Parathyroid adenoma (tissue), 2 donors: ENCODE data around the gene RIOK3.

ENCODE experiments used
- H2AFZ ChIP-seq: fragments of 300-600 bp; sonication (generic); one replicate; pipeline ENCODE4 v1.7.0; 2017; ENCODE audit warnings: antibody characterized with exemption, mild to moderate bottlenecking
- H3K27ac ChIP-seq: fragments of 300-600 bp; sonication (generic); one replicate; pipeline ENCODE4 v1.7.0; 2017
- H3K27me3 ChIP-seq: fragments of 300-600 bp; sonication (generic); one replicate; pipeline ENCODE4 v1.7.0; 2017; ENCODE audit warnings: low read length; ENCODE audit not compliant: control insufficient read depth, insufficient read depth
- H3K36me3 ChIP-seq: fragments of 300-600 bp; sonication (generic); one replicate; pipeline ENCODE4 v1.7.0; 2017; ENCODE audit warnings: low read length; ENCODE audit not compliant: control insufficient read depth, insufficient read depth
- H3K4me1 ChIP-seq: fragments of 300-600 bp; sonication (generic); one replicate; pipeline ENCODE4 v1.7.0; 2017; ENCODE audit warnings: control low read depth
- H3K4me2 ChIP-seq: fragments of 300-600 bp; sonication (generic); one replicate; pipeline ENCODE4 v1.7.0; 2017; ENCODE audit warnings: low read length
- H3K4me3 ChIP-seq: fragments of 300-600 bp; sonication (generic); one replicate; pipeline ENCODE4 v1.7.0; 2017; ENCODE audit warnings: low read depth, low read length
- H3K79me2 ChIP-seq: fragments of 300-600 bp; sonication (generic); one replicate; pipeline ENCODE4 v1.7.0; 2017; ENCODE audit warnings: control low read depth
- H3K9ac ChIP-seq: fragments of 300-600 bp; sonication (generic); one replicate; pipeline ENCODE4 v1.7.0; 2017; ENCODE audit warnings: mild to moderate bottlenecking
- H3K9me3 ChIP-seq: fragments of 300-600 bp; sonication (generic); one replicate; pipeline ENCODE4 v1.7.0; 2017; ENCODE audit warnings: low read length; ENCODE audit not compliant: control insufficient read depth
- TF ChIP-seq, protein P1 (sequence below): fragments of 300-600 bp; sonication (generic); IDR thresholded peaks from one replicate; pipeline ENCODE4 v1.7.0; 2017; ENCODE audit warnings: antibody characterized with exemption, mild to moderate bottlenecking
- donor health status: primary hyperparathyroidism.

Gene RIOK3

DNA sequence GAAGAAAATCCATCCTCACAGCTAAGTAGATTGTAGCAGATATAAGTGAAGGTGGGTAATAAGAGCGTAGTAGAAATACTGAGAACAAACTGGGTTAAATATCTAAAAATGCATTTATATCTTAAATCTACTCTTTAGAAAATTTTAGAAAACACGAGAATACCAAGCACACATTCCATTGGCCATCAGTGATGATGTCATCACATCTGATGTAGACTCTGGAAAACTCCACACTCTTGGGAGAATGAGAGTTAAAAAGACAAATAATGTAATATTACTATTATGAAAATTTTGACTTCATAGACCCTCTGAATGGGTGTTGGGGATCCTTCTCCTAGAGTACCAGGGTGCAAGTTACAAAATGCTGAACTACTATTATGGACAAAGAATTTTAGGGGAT is 3.7 kb downstream of the RIOK3 start:
- TF ChIP-seq, protein P1, sequence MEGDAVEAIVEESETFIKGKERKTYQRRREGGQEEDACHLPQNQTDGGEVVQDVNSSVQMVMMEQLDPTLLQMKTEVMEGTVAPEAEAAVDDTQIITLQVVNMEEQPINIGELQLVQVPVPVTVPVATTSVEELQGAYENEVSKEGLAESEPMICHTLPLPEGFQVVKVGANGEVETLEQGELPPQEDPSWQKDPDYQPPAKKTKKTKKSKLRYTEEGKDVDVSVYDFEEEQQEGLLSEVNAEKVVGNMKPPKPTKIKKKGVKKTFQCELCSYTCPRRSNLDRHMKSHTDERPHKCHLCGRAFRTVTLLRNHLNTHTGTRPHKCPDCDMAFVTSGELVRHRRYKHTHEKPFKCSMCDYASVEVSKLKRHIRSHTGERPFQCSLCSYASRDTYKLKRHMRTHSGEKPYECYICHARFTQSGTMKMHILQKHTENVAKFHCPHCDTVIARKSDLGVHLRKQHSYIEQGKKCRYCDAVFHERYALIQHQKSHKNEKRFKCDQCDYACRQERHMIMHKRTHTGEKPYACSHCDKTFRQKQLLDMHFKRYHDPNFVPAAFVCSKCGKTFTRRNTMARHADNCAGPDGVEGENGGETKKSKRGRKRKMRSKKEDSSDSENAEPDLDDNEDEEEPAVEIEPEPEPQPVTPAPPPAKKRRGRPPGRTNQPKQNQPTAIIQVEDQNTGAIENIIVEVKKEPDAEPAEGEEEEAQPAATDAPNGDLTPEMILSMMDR, result no peak
- no peak overlapping the region for H2AFZ ChIP-seq
- peaks cover 37% of the 10 kb centered on the region for H3K4me1 ChIP-seq
- no peaks in the 10 kb centered on the region for H3K27me3 ChIP-seq
- no peaks in the 10 kb centered on the region for H3K9me3 ChIP-seq
- H3K4me2 ChIP-seq, result no peak overlapping the region
- no peak overlapping the region for H3K9ac ChIP-seq
- peaks cover 53% of the 10 kb centered on the region for H3K79me2 ChIP-seq
- no peak overlapping the region for H3K4me3 ChIP-seq
- H3K27ac ChIP-seq, result no peak overlapping the region
- H3K36me3 ChIP-seq, result no peaks in the 10 kb centered on the region

DNA sequence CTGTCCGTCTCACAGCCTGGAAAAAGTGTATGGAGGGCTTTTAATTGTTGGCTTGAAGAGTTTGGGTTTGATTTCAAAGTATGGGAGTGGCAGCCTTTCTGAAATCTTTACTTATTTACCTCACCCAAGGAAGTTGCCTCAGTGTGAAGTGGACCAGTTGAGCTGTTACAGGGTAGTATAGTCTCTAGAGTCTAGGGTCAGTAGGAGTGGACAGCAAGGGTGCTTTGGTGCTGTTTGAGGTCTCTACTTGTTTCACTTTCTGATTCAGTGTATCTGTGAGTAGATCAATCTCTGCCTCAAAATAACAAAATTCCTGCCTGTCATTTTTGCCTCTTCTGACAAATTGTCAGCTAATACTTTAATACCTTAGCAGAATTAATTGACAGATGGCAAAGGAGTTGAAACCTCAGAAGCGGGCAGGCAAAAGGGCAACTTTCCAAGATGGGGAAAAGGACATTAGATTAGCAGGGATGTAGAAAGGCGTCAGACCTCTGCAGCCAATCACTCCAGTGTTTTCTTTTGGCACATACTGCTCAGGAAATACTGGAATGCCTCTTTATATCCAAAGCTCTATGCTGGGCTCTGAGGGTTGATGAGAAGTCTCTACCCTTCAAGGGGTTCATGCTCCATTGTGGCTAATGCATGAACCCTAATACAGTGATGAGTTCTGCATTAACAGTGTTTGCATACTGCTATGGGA is 5.9 kb downstream of the RIOK3 start:
- TF ChIP-seq, protein P1, result no peak
- H3K4me2 ChIP-seq, result no peak overlapping the region
- no peaks in the 10 kb centered on the region for H3K27me3 ChIP-seq
- H2AFZ ChIP-seq, result no peak overlapping the region
- no peak overlapping the region for H3K27ac ChIP-seq
- H3K36me3 ChIP-seq, result no peaks in the 10 kb centered on the region
- no peak overlapping the region for H3K4me3 ChIP-seq
- H3K9me3 ChIP-seq, result no peaks in the 10 kb centered on the region
- H3K9ac ChIP-seq, result no peak overlapping the region
- peaks cover 33% of the 10 kb centered on the region for H3K4me1 ChIP-seq
- peaks cover 58% of the 10 kb centered on the region for H3K79me2 ChIP-seq

DNA sequence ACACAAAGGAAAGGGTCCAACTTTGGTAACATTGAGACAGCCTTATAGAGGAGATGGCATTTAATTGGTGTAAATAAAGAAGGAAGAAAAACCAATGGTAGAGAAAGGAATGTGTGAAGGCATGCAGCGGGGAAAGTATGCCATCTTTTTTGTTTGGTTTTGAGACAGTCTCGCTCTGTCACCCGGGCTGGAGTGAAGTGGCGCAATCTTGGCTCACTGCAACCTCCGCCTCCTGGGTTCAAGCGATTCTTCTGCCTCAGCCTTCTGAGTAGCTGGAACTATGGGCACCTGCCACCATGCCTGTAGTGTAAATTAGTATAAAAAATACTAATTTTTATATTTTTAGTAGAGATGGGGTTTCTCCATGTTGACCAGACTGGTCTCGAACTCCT is 6.4 kb downstream of the RIOK3 start:
- H3K4me1 ChIP-seq, result peaks cover 30% of the 10 kb centered on the region
- H3K4me3 ChIP-seq, result no peak overlapping the region
- no peaks in the 10 kb centered on the region for H3K36me3 ChIP-seq

DNA sequence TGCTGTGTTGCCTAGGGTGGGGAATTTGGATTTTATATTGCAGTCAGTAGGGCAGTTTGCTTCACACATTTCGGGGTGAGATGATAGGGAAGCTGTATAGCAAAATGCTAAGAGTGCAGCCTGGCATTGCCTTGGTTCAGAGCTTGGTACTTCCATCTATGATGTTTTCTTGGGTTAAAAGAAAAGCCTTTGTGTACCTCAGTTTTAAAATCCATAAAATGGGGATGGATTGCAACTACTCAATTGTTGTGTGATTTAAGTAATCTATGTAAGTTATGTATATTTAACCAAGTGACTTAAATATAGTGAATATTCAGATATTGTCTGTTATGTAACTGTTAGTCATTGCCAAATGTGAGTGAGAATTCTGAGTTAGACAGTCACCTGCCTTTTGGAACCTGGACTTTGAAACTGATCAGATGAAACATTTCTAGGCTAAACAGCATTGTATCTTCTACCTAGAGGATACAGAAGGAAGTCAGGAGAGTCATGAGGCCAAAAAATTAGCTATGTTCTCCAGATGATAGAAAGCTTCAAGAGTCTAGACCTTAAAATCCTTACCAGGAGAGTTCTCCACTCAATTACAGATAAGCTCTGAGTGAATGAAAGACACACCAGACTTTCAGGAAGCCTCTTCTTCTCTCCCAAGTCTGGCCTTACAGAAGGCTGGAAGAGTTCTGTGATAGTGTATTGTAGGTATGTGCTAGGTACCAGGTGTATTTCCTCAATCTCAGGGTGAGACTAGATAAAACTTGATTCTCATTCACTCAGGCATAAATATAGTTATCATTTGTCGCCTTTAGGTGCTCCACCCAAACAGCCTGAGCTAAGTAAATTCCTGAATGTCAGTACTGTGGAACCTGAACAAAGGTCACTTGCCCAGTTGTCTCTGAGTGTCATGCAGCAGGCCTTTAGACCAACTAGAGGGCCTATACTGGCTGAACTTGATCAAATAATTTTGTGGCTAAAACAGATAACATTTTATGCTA is 7.5 kb downstream of the RIOK3 start:
- no peak overlapping the region for H2AFZ ChIP-seq

More for the DNA sequence above, 6.4 kb downstream of the RIOK3 start:
- no peak overlapping the region for H3K4me2 ChIP-seq
- H3K27ac ChIP-seq, result no peak overlapping the region
- TF ChIP-seq, protein P1, result no peak
- no peak overlapping the region for H2AFZ ChIP-seq
- no peaks in the 10 kb centered on the region for H3K9me3 ChIP-seq
- H3K27me3 ChIP-seq, result no peaks in the 10 kb centered on the region
- peaks cover 55% of the 10 kb centered on the region for H3K79me2 ChIP-seq
- no peak overlapping the region for H3K9ac ChIP-seq

More for the DNA sequence above, 7.5 kb downstream of the RIOK3 start:
- H3K4me2 ChIP-seq, result peak overlapping the region; percentile 5
- peaks cover 51% of the 10 kb centered on the region for H3K79me2 ChIP-seq
- H3K9ac ChIP-seq, result no peak overlapping the region
- TF ChIP-seq, protein P1, result no peak
- H3K9me3 ChIP-seq, result no peaks in the 10 kb centered on the region
- H3K4me3 ChIP-seq, result no peak overlapping the region
- H3K4me1 ChIP-seq, result peaks cover 30% of the 10 kb centered on the region
- H3K36me3 ChIP-seq, result no peaks in the 10 kb centered on the region
- no peaks in the 10 kb centered on the region for H3K27me3 ChIP-seq
- peak overlapping the region; percentile 15 for H3K27ac ChIP-seq
